ENCODE data around the gene DCAF6.

Gene DCAF6

DNA sequence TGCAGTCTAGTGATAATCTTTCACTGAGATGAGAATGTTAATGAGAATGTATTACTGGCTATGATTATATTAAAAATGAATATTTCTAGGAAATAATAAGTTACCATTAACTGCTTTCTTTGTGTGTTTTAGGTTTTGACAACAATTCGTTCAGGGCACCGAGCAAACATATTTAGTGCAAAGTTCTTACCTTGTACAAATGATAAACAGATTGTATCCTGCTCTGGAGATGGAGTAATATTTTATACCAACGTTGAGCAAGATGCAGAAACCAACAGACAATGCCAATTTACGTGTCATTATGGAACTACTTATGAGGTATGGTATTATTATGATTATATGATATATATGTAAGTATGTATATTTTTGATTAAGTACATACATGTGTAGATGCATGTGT, 38.2 kb downstream of the DCAF6 start:
- DNase-seq (ENCODE audit: insufficient read length) (no peak), FAIRE-seq (no peak)
- TF ChIP-seq TAF1 (IDR thresholded peaks at IDR 0.05; ENCODE audit: borderline replicate concordance, low read depth, low read length) (no peak), POLR2A (IDR thresholded peaks at IDR 0.05; ENCODE audit: low read depth, low read length) (no peak), POLR2AphosphoS5 (IDR thresholded peaks at IDR 0.05; ENCODE audit: low read depth, low read length) (no peak)

GRCh38 chr1:167977245-167977644, 40.8 kb downstream of the DCAF6 start:
- DNase-seq (ENCODE audit: insufficient read length) (no peak), FAIRE-seq (no peak)
- no peak for TF ChIP-seq TAF1 (IDR thresholded peaks at IDR 0.05; ENCODE audit: borderline replicate concordance, low read depth, low read length)
- TF ChIP-seq POLR2A (IDR thresholded peaks at IDR 0.05; ENCODE audit: low read depth, low read length): no peak
- no peak for TF ChIP-seq POLR2AphosphoS5 (IDR thresholded peaks at IDR 0.05; ENCODE audit: low read depth, low read length)

GRCh38 chr1:167981933-167982332, 45.5 kb downstream of the DCAF6 start:
- TF ChIP-seq POLR2A (IDR thresholded peaks at IDR 0.05; ENCODE audit: low read depth, low read length) (no peak), POLR2AphosphoS5 (IDR thresholded peaks at IDR 0.05; ENCODE audit: low read depth, low read length) (no peak), TAF1 (IDR thresholded peaks at IDR 0.05; ENCODE audit: borderline replicate concordance, low read depth, low read length) (no peak)

DNA sequence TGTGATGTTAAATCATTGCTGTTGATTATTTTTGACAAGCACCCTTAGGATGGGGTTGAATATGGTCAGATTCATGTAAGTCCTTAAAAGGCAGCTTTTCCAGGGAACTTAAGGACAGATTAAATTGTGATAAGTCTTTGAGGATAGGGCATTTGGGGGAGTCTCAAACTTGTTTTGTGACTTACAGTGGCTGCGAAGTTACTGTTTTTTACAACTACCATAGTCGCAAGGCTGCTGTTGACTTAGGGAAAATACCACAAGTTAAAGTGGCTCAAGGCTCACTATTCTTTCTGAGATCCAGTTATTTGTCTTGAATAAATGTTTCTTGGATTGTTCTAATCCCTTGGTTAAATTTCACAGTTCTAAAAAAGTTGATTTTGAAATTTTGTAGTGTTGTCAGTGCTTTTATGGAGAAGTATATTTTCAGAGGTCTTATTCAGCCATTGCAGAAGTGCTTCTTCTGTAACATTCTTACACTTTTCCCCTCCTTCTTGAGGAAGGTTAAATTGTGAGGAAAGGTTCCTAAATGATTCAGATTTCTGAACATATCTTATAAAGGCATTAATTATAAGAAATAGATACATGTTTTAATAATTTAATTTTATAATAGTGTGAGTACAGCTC, 47.4 kb downstream of the DCAF6 start:
- TF ChIP-seq TAF1 (IDR thresholded peaks at IDR 0.05; ENCODE audit: borderline replicate concordance, low read depth, low read length) (no peak), POLR2A (IDR thresholded peaks at IDR 0.05; ENCODE audit: low read depth, low read length) (no peak), POLR2AphosphoS5 (IDR thresholded peaks at IDR 0.05; ENCODE audit: low read depth, low read length) (no peak)
- FAIRE-seq: no peak

More at GRCh38 chr1:167981933-167982332, 45.5 kb downstream of the DCAF6 start:
- FAIRE-seq: no peak
- DNase-seq (ENCODE audit: insufficient read length): no peak

GRCh38 chr1:167984886-167985489, 48.5 kb downstream of the DCAF6 start:
- TF ChIP-seq POLR2A (IDR thresholded peaks at IDR 0.05; ENCODE audit: low read depth, low read length) (no peak), POLR2AphosphoS5 (IDR thresholded peaks at IDR 0.05; ENCODE audit: low read depth, low read length) (no peak), TAF1 (IDR thresholded peaks at IDR 0.05; ENCODE audit: borderline replicate concordance, low read depth, low read length) (no peak)
- no peak for DNase-seq (ENCODE audit: insufficient read length)
- FAIRE-seq: no peak

More for the DNA sequence above, 47.4 kb downstream of the DCAF6 start:
- DNase-seq (ENCODE audit: insufficient read length): no peak

DNA sequence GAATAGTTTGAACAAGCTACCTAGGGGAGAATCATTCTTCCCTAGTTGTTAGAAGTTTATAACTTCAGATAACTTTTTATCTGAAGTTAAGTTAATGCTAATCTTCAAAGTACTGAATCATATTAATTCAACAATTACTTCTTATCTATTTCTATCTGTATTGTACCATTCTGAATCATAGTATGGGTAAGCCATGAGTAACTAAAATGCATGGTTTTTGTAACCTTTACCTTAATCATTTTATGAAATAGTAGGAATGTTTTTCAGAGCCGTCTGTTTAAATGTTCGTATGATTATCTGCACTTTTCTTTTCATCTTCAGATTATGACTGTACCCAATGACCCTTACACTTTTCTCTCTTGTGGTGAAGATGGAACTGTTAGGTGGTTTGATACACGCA, 50.7 kb downstream of the DCAF6 start:
- TF ChIP-seq POLR2AphosphoS5 (IDR thresholded peaks at IDR 0.05; ENCODE audit: low read depth, low read length): no peak
- DNase-seq (ENCODE audit: insufficient read length) (no peak), FAIRE-seq (no peak)

DNA sequence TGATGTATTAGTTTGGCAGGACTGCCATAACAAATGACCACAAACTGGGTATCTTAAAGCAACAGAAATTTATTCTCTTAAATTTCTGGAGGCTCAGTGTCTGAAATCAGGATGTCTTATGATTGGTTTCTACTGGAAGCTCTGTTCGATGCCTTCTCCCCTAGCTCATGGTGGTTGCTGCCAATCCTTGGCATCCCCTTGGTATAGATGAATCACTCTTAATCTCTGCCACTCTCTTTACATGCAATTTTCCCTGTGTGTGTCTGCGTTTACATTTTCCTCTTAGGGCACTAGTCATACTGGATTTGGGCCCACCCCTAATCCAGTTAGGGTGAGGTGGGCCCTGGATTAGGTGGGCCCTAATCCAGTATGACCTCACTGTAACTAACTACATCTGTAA, 55.1 kb downstream of the DCAF6 start:
- DNase-seq (ENCODE audit: insufficient read length) (no peak), FAIRE-seq (no peak)
- TF ChIP-seq TAF1 (IDR thresholded peaks at IDR 0.05; ENCODE audit: borderline replicate concordance, low read depth, low read length) (no peak), POLR2A (IDR thresholded peaks at IDR 0.05; ENCODE audit: low read depth, low read length) (no peak), POLR2AphosphoS5 (IDR thresholded peaks at IDR 0.05; ENCODE audit: low read depth, low read length) (no peak)

- no peak for TF ChIP-seq POLR2A (IDR thresholded peaks at IDR 0.05; ENCODE audit: low read depth, low read length)
- no peak for TF ChIP-seq POLR2AphosphoS5 (IDR thresholded peaks at IDR 0.05; ENCODE audit: low read depth, low read length)
- no peak for TF ChIP-seq TAF1 (IDR thresholded peaks at IDR 0.05; ENCODE audit: borderline replicate concordance, low read depth, low read length)
- no peak for FAIRE-seq
- DNase-seq (ENCODE audit: insufficient read length): no peak
Measured at GRCh38 chr1:167993720-167994119, 57.2 kb downstream of the DCAF6 start.

- FAIRE-seq (no peak), DNase-seq (ENCODE audit: insufficient read length) (no peak)
- TF ChIP-seq TAF1 (IDR thresholded peaks at IDR 0.05; ENCODE audit: borderline replicate concordance, low read depth, low read length): no peak
- TF ChIP-seq POLR2AphosphoS5 (IDR thresholded peaks at IDR 0.05; ENCODE audit: low read depth, low read length): no peak
- TF ChIP-seq POLR2A (IDR thresholded peaks at IDR 0.05; ENCODE audit: low read depth, low read length): no peak
Measured at GRCh38 chr1:167994560-167994959, 58.1 kb downstream of the DCAF6 start.

- DNase-seq (ENCODE audit: insufficient read length) (no peak), FAIRE-seq (no peak)
- TF ChIP-seq POLR2AphosphoS5 (IDR thresholded peaks at IDR 0.05; ENCODE audit: low read depth, low read length): no peak
- TF ChIP-seq TAF1 (IDR thresholded peaks at IDR 0.05; ENCODE audit: borderline replicate concordance, low read depth, low read length): no peak
- TF ChIP-seq POLR2A (IDR thresholded peaks at IDR 0.05; ENCODE audit: low read depth, low read length): no peak
Measured at GRCh38 chr1:167995038-167995437, 58.6 kb downstream of the DCAF6 start.

- DNase-seq (ENCODE audit: insufficient read length) (no peak), FAIRE-seq (peak; percentile 14)
- TF ChIP-seq POLR2A (IDR thresholded peaks at IDR 0.05; ENCODE audit: low read depth, low read length) (no peak), POLR2AphosphoS5 (IDR thresholded peaks at IDR 0.05; ENCODE audit: low read depth, low read length) (no peak), TAF1 (IDR thresholded peaks at IDR 0.05; ENCODE audit: borderline replicate concordance, low read depth, low read length) (no peak)
Measured at GRCh38 chr1:167996266-167996665, 59.8 kb downstream of the DCAF6 start.

GRCh38 chr1:167997037-167997575, 60.6 kb downstream of the DCAF6 start:
- FAIRE-seq (no peak), DNase-seq (ENCODE audit: insufficient read length) (no peak)
- TF ChIP-seq POLR2AphosphoS5 (IDR thresholded peaks at IDR 0.05; ENCODE audit: low read depth, low read length): no peak
- TF ChIP-seq POLR2A (IDR thresholded peaks at IDR 0.05; ENCODE audit: low read depth, low read length): no peak
- no peak for TF ChIP-seq TAF1 (IDR thresholded peaks at IDR 0.05; ENCODE audit: borderline replicate concordance, low read depth, low read length)
